GM12874 (cell line): ENCODE results near the gene SMYD3.

Experiments used
- CTCF ChIP-seq: IDR thresholded peaks from 2 replicates; pipeline ENCODE4 v1.5.1; 2011; ENCODE audit warnings: low read depth, mild to moderate bottlenecking, control low read depth, low read length, moderate library complexity; ENCODE audit not compliant: insufficient read depth

The SMYD3 gene

GRCh38 chr1:246216906-246217305, 290.2 kb downstream of the SMYD3 start:
- TF ChIP-seq CTCF, result no peak

GRCh38 chr1:246215510-246215903, 291.6 kb downstream of the SMYD3 start:
- TF ChIP-seq CTCF, result no peak

GRCh38 chr1:246214708-246215509, 292.2 kb downstream of the SMYD3 start:
- no peak for TF ChIP-seq CTCF

GRCh38 chr1:246213947-246214346, 293.1 kb downstream of the SMYD3 start:
- TF ChIP-seq CTCF, result no peak

- TF ChIP-seq CTCF, result no peak
Measured at GRCh38 chr1:246213502-246213901, 293.6 kb downstream of the SMYD3 start.

GRCh38 chr1:246213036-246213435, 294.0 kb downstream of the SMYD3 start:
- TF ChIP-seq CTCF, result no peak

- TF ChIP-seq CTCF, result no peak
Measured at GRCh38 chr1:246212013-246212412, 295.1 kb downstream of the SMYD3 start.

GRCh38 chr1:246210756-246211155, 296.3 kb downstream of the SMYD3 start:
- no peak for TF ChIP-seq CTCF
